ENCODE data around the gene GPC3.

GRCh38 chrX:133937022-133937421 is 48.4 kb downstream of the GPC3 start:
- TF ChIP-seq, protein P1, sequence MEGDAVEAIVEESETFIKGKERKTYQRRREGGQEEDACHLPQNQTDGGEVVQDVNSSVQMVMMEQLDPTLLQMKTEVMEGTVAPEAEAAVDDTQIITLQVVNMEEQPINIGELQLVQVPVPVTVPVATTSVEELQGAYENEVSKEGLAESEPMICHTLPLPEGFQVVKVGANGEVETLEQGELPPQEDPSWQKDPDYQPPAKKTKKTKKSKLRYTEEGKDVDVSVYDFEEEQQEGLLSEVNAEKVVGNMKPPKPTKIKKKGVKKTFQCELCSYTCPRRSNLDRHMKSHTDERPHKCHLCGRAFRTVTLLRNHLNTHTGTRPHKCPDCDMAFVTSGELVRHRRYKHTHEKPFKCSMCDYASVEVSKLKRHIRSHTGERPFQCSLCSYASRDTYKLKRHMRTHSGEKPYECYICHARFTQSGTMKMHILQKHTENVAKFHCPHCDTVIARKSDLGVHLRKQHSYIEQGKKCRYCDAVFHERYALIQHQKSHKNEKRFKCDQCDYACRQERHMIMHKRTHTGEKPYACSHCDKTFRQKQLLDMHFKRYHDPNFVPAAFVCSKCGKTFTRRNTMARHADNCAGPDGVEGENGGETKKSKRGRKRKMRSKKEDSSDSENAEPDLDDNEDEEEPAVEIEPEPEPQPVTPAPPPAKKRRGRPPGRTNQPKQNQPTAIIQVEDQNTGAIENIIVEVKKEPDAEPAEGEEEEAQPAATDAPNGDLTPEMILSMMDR (conservative IDR thresholded peaks at IDR 0.05): no peak
- no peak for TF ChIP-seq ZFX (IDR thresholded peaks at IDR 0.05)

Data from C4-2B (cell line).